ENCODE measurements around the gene UBE2E2. TPM values are rescaled to one million over a fixed set of nuclear protein-coding genes. Genes with fewer than 3 reads are reported as not detected.

The UBE2E2 gene
- total and polyA plus RNA-seq, 12 donors: 19.5 to 63.8 (median 52.2) TPM

- no peaks in the 10 kb centered on the region for H3K27me3 ChIP-seq
- no peak for TF ChIP-seq CTCF (IDR thresholded peaks at IDR 0.05)
- peaks cover 0 to 14% (median 0%) of the 10 kb centered on the region in 9 donors for H3K4me1 ChIP-seq
- no peaks in the 10 kb centered on the region for H3K36me3 ChIP-seq
- H3K4me3 ChIP-seq: no peak overlapping the region
- intact Hi-C loops (cut with DNase I): no loop called here
- ATAC-seq (no peak), DNase-seq (no peak)
- H3K9me3 ChIP-seq: no peaks in the 10 kb centered on the region
- WGBS, 2 donors: 89 to 100% methylated on average over 1 of the region's 1 CpG
- no peak overlapping the region for H3K27ac ChIP-seq
Measured at GRCh38 chr3:23377928-23378672, 175.0 kb downstream of the UBE2E2 start.

GRCh38 chr3:23383875-23384274 lies 180.7 kb downstream of the UBE2E2 start:
- TF ChIP-seq CTCF (IDR thresholded peaks at IDR 0.05): no peak
- Histone ChIP-seq H3K27ac (no peak overlapping the region), H3K27me3 (no peaks in the 10 kb centered on the region), H3K4me1 (peaks cover 0 to 29% (median 18%) of the 10 kb centered on the region in 9 donors), H3K9me3 (no peaks in the 10 kb centered on the region), H3K36me3 (no peaks in the 10 kb centered on the region), H3K4me3 (no peak overlapping the region)
- DNase-seq (no peak), ATAC-seq (no peak)
- WGBS, 2 donors: 78 to 87% methylated on average over 3 of the region's 3 CpGs
- intact Hi-C loops (cut with DNase I): no loop called here

- no peaks in the 10 kb centered on the region for H3K36me3 ChIP-seq
- H3K4me1 ChIP-seq: peaks cover 0 to 29% (median 18%) of the 10 kb centered on the region in 9 donors
- H3K9me3 ChIP-seq: peaks cover 0 to 5% (median 0%) of the 10 kb centered on the region in 11 donors
- ATAC-seq (no peak), DNase-seq (no peak)
- TF ChIP-seq CTCF (IDR thresholded peaks at IDR 0.05): no peak
- no peak overlapping the region for H3K4me3 ChIP-seq
- intact Hi-C loops (cut with DNase I): loop anchor here in 1 of 10 donors (5.0 kb wide), 1 partner anchor 823 kb away; no protein-coding TSS in a partner anchor
- no peak overlapping the region for H3K27ac ChIP-seq
- 24 to 38% methylated on average over 1 of the region's 1 CpG for WGBS, 2 donors
- no peaks in the 10 kb centered on the region for H3K27me3 ChIP-seq
Measured at GRCh38 chr3:23385327-23385726, 182.2 kb downstream of the UBE2E2 start.

GRCh38 chr3:23387286-23387918 lies 184.3 kb downstream of the UBE2E2 start:
- WGBS, 2 donors: 31 to 37% methylated on average over 3 of the region's 3 CpGs
- peaks cover 0 to 8% (median 0%) of the 10 kb centered on the region in 11 donors for H3K9me3 ChIP-seq
- no peaks in the 10 kb centered on the region for H3K36me3 ChIP-seq
- ATAC-seq (no peak), DNase-seq (no peak)
- no peak overlapping the region for H3K4me3 ChIP-seq
- peaks cover 0 to 30% (median 21%) of the 10 kb centered on the region in 9 donors for H3K4me1 ChIP-seq
- H3K27ac ChIP-seq: no peak overlapping the region
- TF ChIP-seq CTCF (IDR thresholded peaks at IDR 0.05): no peak
- intact Hi-C loops (cut with DNase I): loop anchor here in 1 of 10 donors (5.0 kb wide), 1 partner anchor 825 kb away; no protein-coding TSS in a partner anchor
- no peaks in the 10 kb centered on the region for H3K27me3 ChIP-seq
